ENCODE measurements around the gene MARK2. TPM values are rescaled to one million over a fixed set of nuclear protein-coding genes. Genes with fewer than 3 reads are reported as not detected.

MARK2 gene
- total RNA-seq, 4 donors from 2014 or later, result 34.7 to 82.9 (median 72.1) TPM

DNA sequence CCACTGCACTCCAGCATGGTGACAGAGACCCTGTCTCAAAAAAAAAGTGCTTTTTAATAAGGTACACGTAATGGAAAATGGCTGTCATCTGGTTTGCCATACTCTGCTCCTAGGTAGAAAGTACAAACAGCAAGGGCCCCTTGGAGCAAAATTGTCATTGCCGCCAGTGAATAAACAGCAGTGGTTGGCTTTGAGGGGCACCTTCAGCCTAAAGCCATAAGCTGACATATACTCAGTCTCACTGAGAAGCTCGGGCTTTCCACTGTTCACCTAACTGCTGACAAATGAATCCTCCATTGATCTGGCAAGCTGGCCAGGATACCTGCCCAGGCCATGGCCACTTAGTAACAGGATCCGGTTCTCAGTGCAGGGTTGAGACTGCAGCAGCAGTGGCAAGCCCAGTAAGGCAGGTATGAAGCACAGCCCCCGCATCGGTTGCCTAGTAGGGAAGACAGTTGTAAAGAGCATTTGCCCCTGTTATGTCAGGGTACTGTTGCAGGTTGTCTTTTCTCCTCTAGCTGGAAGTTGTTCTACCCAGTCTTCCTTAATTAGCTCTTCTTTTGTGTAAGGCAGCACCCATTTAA, 38.8 kb downstream of the MARK2 start:
- peaks cover 0 to 3% (median 0%) of the 10 kb centered on the region in 3 donors for H3K36me3 ChIP-seq
- H3K9me3 ChIP-seq, result no peaks in the 10 kb centered on the region
- no peak overlapping the region for H3K4me3 ChIP-seq
- no peak overlapping the region for H3K27ac ChIP-seq
- TF ChIP-seq, protein P1, sequence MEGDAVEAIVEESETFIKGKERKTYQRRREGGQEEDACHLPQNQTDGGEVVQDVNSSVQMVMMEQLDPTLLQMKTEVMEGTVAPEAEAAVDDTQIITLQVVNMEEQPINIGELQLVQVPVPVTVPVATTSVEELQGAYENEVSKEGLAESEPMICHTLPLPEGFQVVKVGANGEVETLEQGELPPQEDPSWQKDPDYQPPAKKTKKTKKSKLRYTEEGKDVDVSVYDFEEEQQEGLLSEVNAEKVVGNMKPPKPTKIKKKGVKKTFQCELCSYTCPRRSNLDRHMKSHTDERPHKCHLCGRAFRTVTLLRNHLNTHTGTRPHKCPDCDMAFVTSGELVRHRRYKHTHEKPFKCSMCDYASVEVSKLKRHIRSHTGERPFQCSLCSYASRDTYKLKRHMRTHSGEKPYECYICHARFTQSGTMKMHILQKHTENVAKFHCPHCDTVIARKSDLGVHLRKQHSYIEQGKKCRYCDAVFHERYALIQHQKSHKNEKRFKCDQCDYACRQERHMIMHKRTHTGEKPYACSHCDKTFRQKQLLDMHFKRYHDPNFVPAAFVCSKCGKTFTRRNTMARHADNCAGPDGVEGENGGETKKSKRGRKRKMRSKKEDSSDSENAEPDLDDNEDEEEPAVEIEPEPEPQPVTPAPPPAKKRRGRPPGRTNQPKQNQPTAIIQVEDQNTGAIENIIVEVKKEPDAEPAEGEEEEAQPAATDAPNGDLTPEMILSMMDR (IDR thresholded peaks at IDR 0.05), result no peak
- no peak for TF ChIP-seq POLR2A (IDR thresholded peaks at IDR 0.05)
- DNase-seq, result no peak
- H3K4me1 ChIP-seq, result peaks cover 3 to 39% (median 12%) of the 10 kb centered on the region in 4 donors
- H3K27me3 ChIP-seq, result no peaks in the 10 kb centered on the region

DNA sequence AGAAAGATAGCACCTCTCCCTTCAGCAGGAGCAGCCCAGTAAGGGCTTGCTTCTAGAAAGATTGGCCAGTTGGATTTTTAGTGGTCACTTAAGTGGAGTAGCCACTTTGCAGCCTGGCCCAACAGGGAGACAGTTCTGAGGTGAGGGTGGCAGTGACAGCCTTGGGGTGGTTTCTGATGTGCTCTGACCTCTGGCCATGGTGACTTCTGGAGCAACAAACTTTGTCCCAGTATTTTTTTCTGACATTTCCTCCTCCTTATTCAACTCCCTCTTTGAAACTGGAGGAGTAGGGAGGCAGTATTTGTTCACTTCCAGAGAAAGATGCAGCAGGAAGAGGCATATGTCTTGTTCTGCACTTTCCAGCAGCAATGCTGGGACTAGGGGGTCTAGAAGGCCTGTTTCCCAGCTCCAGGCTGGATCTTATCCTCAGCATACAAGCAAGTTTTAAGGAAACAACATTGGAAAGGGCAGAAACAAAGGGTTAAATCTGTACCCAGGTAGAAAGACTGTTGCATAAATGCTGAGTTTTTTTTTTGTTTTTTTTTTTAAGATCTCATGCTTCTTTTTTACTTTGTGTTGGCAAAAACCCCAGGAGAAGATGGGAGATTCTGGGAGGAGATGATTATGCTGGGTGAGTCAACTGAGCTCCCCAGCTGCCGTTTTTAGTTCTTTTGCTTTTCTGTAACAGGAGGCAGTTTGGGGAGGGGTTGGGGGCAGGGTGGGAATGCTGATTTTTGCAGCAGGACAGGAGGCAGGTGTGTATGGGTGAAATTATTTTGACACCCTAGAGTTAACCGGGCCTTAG, 40.9 kb downstream of the MARK2 start:
- H3K4me1 ChIP-seq, result peaks cover 4 to 30% (median 8%) of the 10 kb centered on the region in 4 donors
- H3K27ac ChIP-seq, result peak overlapping the region in 2 of 4 donors; percentile 22 to 50
- no peak overlapping the region for H3K4me3 ChIP-seq
- peaks cover 0 to 3% (median 0%) of the 10 kb centered on the region in 3 donors for H3K36me3 ChIP-seq
- TF ChIP-seq, protein P1 (IDR thresholded peaks at IDR 0.05), result no peak
- no peak for DNase-seq
- no peaks in the 10 kb centered on the region for H3K27me3 ChIP-seq
- no peaks in the 10 kb centered on the region for H3K9me3 ChIP-seq

DNA sequence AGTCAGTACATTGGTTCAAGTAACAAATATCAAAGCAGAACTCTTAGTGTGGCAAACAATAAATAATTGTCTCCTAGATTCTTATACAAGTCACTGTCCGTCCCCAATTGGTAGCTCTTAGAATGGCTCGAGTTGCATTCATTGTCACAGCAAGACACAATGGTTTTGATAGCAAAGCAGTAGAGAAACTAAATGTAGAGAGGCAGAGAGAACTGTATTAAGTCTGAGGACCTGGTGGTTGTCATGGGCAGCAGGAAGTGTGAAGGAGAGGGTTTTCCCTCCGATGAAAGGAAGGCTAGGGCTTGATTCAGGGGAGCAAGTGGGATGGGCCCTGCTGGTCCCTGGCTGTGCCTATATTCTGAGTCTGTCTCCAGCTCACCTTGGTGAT, 41.5 kb downstream of the MARK2 start:
- Histone ChIP-seq H3K36me3 (peaks cover 0 to 3% (median 0%) of the 10 kb centered on the region in 3 donors), H3K9me3 (no peaks in the 10 kb centered on the region), H3K4me1 (peaks cover 4 to 29% (median 8%) of the 10 kb centered on the region in 4 donors), H3K27me3 (no peaks in the 10 kb centered on the region), H3K27ac (peak overlapping the region in 1 of 4 donors; percentile 10), H3K4me3 (no peak overlapping the region)
- DNase-seq, result no peak
- TF ChIP-seq, protein P1 (IDR thresholded peaks at IDR 0.05), result no peak
- TF ChIP-seq POLR2A (IDR thresholded peaks at IDR 0.05), result no peak

DNA sequence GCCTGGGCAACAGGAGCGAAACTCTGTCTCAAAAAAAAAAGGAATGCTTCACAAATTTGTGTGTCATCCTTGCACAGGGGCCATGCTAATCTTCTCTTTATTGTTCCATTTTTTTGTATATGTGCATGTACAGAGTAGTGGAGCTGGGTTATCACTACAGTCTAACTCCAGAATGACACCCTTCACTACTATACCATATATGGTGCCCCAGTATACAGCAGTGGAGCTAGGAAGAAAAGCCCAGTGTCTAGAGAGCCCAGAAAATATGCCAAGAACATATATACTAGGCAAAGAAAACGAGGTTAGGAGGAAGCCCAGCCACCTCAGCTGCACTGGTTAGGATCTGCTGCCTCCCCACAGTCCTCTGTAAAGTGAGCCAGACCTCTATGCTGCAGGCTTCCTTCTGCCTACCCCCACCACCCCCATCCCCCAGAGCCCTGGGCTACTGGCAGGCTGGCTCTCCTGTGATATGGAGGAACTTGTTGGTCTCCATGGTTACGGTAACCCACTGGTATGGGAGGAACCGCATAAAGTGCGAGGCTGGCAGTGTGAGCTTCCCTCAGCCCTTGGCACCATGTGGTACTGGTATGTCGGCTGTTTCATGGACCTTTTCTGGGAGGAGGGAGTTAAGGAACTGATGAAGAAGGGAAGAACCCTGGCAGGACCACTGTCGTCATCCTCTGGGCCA, 43.8 kb downstream of the MARK2 start:
- Histone ChIP-seq H3K9me3 (no peaks in the 10 kb centered on the region), H3K27ac (no peak overlapping the region), H3K4me3 (no peak overlapping the region), H3K36me3 (no peaks in the 10 kb centered on the region), H3K4me1 (peaks cover 4 to 41% (median 11%) of the 10 kb centered on the region in 4 donors), H3K27me3 (no peaks in the 10 kb centered on the region)
- TF ChIP-seq POLR2A (IDR thresholded peaks at IDR 0.05), result no peak
- TF ChIP-seq, protein P1 (IDR thresholded peaks at IDR 0.05), result no peak
- no peak for DNase-seq

DNA sequence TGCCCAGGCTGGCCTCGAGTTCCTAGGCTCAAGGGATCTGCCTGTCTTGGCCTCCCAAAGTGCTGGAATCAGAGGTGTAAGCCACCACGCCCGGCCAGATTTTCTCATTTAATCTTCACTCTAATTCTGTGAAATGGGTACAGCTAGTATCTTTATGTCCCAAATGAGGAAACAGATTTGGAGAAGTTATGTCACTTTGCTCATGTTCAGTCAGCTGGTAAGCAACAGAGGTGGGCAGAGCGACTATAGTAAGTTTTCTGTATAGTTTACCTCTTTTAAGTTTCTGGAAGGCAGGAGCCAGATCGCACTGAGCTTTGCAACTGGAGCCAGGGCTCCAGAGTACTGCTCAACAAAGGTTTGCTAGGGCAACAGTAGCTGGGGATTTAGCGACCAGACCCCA, 44.9 kb downstream of the MARK2 start:
- no peak for DNase-seq
- H3K27me3 ChIP-seq, result no peaks in the 10 kb centered on the region
- peaks cover 6 to 49% (median 12%) of the 10 kb centered on the region in 4 donors for H3K4me1 ChIP-seq
- no peaks in the 10 kb centered on the region for H3K9me3 ChIP-seq
- no peak overlapping the region for H3K27ac ChIP-seq
- no peak for TF ChIP-seq POLR2A (IDR thresholded peaks at IDR 0.05)
- TF ChIP-seq, protein P1 (IDR thresholded peaks at IDR 0.05), result no peak
- no peak overlapping the region for H3K4me3 ChIP-seq
- H3K36me3 ChIP-seq, result no peaks in the 10 kb centered on the region

Data from Peyer's patch (tissue), 4 donors.